HAP-1 (cell line): ENCODE data around the gene SLC9A1.
"Not testable (repeated sequence)": the region's sequence is repeated elsewhere in the genome, so short reads cannot be mapped to it uniquely, and the experiment has no call there.

Experiments
- DNase-seq, 2 experiments: peaks; one replicate each; pipeline ENCODE4 v3.0.0-alpha.2; 2016 to 2020; ENCODE audit warnings: low spot score in 2 of 2
- H3K27me3 ChIP-seq: fragments of 250-450 bp; sonication (Bioruptor Pico); 2 replicates; pipeline ENCODE4 v1.5.1; 2020; ENCODE audit warnings: low read depth, mild to moderate bottlenecking, moderate library complexity
- H3K36me3 ChIP-seq: fragments of 250-450 bp; sonication (Bioruptor Pico); replicated peaks from 2 replicates; pipeline ENCODE4 v1.5.1; 2020; ENCODE audit warnings: mild to moderate bottlenecking
- H3K4me1 ChIP-seq: fragments of 250-450 bp; sonication (Bioruptor Pico); 2 replicates; pipeline ENCODE4 v1.5.1; 2020; ENCODE audit warnings: mild to moderate bottlenecking
- H3K4me3 ChIP-seq: fragments of 250-450 bp; sonication (Bioruptor Pico); 2 replicates; pipeline ENCODE4 v1.5.1; 2020; ENCODE audit warnings: mild to moderate bottlenecking, moderate library complexity
- H3K9me3 ChIP-seq: fragments of 250-450 bp; sonication (Bioruptor Pico); 2 replicates; pipeline ENCODE4 v1.5.1; 2020; ENCODE audit warnings: mild to moderate bottlenecking, moderate library complexity
- in situ Hi-C: fragments of 300-500 bp; cut with MboI; formaldehyde crosslinking; loops from 3 replicates; pipeline ENCODE4 v1.14.3; 2020; ENCODE audit warnings: low sequenced_read_pairs, inconsistent platforms, mixed read lengths

Gene SLC9A1

DNA sequence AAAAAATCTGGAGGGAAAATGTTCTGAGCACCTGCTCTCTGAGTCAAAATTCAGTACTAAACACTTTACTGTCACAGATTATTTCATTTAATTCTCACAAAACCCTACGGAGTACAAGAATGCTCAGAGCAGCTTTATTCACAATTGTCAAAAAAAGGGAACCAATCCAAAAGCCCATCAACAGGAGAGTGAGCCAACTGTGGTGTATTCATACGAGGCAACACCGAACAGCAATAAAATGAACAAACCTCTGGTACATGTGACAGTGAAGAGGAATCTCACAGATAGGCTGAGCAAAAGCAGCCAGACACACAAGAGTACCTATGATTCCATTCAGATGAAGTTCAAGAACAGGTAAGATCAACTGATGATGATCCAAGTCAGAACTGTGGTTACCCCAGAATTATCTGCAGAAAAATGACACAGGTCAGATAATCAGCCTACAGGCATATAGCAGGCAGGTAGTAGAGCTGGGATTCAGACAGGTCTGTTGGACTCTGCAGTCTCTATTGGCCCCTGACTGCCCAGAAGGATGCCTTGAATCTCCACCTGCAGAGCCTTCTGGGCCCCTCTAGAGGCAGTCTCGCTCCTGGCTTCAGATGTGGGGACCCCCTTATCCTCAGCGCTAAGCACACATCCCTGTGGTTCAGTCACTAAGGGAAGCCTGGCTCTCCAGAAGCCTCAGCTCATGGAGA, 19.2 kb downstream of the SLC9A1 start:
- Histone ChIP-seq H3K4me3 (no peak overlapping the region), H3K4me1 (no peaks in the 10 kb centered on the region), H3K27me3 (no peaks in the 10 kb centered on the region), H3K36me3 (no peaks in the 10 kb centered on the region), H3K9me3 (no peaks in the 10 kb centered on the region)
- no peak for DNase-seq
- in situ Hi-C loops: no loop called here

DNA sequence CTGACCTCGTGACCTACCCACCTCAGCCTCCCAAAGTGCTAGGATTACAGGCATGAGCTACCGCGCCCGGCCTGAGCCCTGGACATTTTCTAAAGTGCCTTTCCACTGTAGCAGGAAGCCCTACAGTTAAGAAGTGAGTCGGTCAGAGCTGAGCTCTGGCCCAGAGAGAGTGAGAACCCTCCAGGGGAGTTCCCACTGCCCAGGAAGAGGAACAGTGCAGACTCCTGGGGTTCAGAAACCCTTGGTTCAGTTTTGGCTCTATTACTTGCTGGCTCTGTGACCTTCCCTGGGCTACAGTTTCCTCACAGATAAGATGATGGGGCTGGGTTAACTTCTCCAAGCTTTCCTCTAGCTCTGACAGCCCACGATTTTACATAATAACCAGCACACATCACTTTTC, 20.9 kb downstream of the SLC9A1 start:
- Histone ChIP-seq H3K4me1 (no peaks in the 10 kb centered on the region), H3K4me3 (no peak overlapping the region), H3K36me3 (no peaks in the 10 kb centered on the region), H3K27me3 (no peaks in the 10 kb centered on the region), H3K9me3 (no peaks in the 10 kb centered on the region)
- DNase-seq: no peak
- in situ Hi-C loops: no loop called here

DNA sequence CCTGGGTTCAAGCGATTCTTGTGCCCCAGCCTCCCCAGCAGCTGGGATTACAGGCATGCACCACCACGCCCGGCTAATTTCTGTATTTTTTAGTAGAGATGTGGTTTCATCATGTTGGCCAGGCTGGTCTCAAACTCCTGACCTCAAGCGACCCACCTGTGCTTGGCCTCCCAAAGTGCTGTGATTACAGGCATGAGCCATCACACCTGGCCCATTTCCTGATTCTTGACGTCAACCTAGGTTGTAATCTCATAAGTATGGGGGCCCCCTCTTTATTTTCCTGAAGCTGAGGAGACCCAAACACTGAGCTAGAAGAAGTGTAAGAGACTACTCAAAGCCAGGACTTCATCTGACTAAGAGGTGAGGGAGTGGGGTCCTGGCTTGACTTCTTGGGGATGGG, 21.8 kb downstream of the SLC9A1 start:
- no peaks in the 10 kb centered on the region for H3K9me3 ChIP-seq
- no peaks in the 10 kb centered on the region for H3K36me3 ChIP-seq
- H3K4me3 ChIP-seq: no peak overlapping the region
- no peaks in the 10 kb centered on the region for H3K4me1 ChIP-seq
- in situ Hi-C loops: no loop called here
- DNase-seq: no peak
- H3K27me3 ChIP-seq: no peaks in the 10 kb centered on the region

DNA sequence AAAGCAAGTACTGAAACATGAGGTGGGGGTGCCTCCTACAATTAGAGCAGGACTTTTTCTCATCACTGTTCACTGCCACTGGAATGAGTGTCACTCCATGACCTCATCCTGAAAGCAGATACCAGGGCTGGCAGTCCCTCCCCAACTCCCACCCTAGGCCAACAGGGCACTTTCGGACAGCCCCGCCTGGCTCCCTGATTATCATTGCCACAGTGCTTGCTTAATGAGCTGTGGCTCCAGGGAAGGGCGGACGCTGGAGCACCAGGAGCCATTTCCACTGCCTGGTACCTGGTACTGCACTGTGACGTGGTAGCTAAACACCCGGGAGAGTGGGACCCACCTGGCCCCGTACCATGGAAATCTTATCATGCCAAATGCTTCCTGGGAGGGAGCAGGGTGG, 22.3 kb downstream of the SLC9A1 start:
- H3K36me3 ChIP-seq: no peaks in the 10 kb centered on the region
- no peaks in the 10 kb centered on the region for H3K9me3 ChIP-seq
- no peaks in the 10 kb centered on the region for H3K27me3 ChIP-seq
- DNase-seq: no peak
- no peak overlapping the region for H3K4me3 ChIP-seq
- H3K4me1 ChIP-seq: no peaks in the 10 kb centered on the region
- in situ Hi-C loops: no loop called here

DNA sequence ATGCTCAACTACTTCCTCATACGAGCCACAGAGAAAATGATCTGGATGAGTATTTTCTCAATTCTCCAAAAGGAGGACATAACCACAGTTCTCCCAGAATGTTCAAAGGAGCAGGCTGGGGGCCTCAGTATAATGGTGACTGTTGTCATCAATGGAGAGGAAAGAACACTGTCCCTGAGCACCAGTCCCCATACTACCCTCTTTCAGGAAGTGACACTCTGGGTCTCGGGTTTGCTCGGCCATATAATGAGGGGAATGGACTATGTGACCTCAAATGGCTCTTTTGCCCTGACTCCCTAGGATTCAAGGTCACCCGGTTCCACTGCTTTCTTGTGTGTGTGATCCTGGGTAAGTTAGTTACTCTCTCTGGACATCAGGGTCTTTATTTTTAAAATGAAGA, 22.8 kb downstream of the SLC9A1 start:
- Histone ChIP-seq H3K36me3 (no peaks in the 10 kb centered on the region), H3K4me1 (no peaks in the 10 kb centered on the region), H3K27me3 (no peaks in the 10 kb centered on the region), H3K9me3 (no peaks in the 10 kb centered on the region), H3K4me3 (no peak overlapping the region)
- DNase-seq: no peak
- in situ Hi-C loops: no loop called here

DNA sequence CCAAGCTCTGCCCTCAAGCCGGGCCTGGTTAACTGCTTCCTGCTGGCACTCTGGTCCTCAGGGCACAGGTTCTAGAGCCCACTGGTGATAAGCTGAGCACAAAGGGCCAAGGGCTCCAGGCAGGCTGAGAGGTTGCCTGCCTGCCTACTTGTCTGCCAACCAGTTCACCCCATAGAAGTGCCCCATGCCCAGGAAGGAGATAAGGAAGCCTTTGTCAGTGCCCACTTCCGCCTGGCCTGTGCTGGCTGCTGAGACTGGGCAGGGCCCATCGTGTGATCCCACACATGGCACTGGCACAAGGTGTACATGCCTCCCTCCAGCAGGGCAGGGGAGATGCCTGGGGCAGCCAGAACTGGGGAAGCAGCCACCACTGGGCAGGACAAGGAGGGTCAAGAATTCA, 24.1 kb downstream of the SLC9A1 start:
- Histone ChIP-seq H3K4me1 (no peaks in the 10 kb centered on the region), H3K4me3 (no peak overlapping the region), H3K27me3 (no peaks in the 10 kb centered on the region), H3K36me3 (no peaks in the 10 kb centered on the region), H3K9me3 (no peaks in the 10 kb centered on the region)
- in situ Hi-C loops: no loop called here
- DNase-seq: no peak

DNA sequence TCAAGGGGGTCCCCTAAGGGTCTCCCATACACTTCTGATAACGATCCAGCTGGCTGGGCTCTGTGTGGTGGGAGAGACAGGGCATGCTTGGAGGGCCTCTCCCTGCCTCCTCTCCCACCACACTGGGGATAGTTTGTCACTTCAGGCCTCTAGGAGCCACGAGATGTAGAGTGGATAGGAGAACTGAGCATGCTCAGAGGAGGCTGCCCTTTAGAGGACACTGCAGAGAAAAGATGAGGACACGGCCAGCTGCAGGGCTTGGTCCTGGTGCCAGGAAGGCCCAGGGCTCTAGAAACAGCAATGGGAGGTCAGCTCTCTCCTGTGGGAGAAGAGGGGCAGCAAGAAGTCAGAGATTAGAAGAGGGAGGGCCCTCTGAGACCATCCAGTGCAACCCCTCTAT, 25.7 kb downstream of the SLC9A1 start:
- H3K4me3 ChIP-seq: no peak overlapping the region

DNA sequence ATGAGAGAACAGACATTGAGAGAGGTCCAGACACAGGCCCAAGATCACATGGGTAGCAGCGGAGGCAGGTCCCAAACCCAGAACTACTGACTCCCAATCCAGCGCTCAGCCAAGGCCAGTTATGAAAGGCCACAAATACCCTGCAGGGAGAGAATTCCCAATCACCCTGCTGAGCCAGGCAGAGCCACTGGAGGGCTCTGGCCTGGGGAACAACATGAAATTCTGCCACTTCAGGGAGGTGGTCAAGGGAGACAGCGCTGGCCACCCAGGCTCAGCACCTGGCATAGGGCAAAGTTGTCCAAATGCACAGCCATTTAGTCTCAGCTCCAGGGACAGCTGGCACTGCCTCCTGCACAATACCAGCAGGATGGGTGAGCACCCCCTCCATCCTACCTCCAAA, 27.5 kb downstream of the SLC9A1 start:
- Histone ChIP-seq H3K27me3 (no peaks in the 10 kb centered on the region), H3K36me3 (no peaks in the 10 kb centered on the region), H3K9me3 (no peaks in the 10 kb centered on the region), H3K4me1 (no peaks in the 10 kb centered on the region), H3K4me3 (no peak overlapping the region)
- DNase-seq: no peak
- in situ Hi-C loops: no loop called here

More for the DNA sequence above, 25.7 kb downstream of the SLC9A1 start:
- Histone ChIP-seq H3K36me3 (no peaks in the 10 kb centered on the region), H3K27me3 (no peaks in the 10 kb centered on the region), H3K9me3 (no peaks in the 10 kb centered on the region), H3K4me1 (no peaks in the 10 kb centered on the region)
- in situ Hi-C loops: no loop called here
- DNase-seq: no peak

DNA sequence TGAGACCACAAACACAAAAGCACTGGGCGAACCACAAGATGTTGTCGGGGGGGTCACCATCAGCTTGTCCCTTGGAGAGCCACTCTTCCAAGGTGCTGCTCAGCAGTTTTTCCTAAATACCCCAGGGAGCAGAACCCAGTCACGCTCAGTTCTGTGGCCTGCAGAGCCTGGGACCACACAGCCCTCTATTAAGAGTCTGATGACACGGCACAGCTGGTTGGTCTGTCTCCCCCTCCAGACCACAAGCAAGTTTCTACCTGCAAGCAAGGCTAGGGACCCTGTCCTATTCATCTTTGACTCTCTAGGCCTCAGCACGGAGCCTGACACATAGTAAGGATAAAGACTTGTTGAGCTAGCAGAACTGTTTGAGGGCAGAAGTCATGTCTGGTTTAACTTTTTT, 28.5 kb downstream of the SLC9A1 start:
- Histone ChIP-seq H3K4me1 (no peaks in the 10 kb centered on the region), H3K4me3 (no peak overlapping the region), H3K27me3 (no peaks in the 10 kb centered on the region), H3K9me3 (no peaks in the 10 kb centered on the region), H3K36me3 (no peaks in the 10 kb centered on the region)
- in situ Hi-C loops: no loop called here
- DNase-seq: no peak

DNA sequence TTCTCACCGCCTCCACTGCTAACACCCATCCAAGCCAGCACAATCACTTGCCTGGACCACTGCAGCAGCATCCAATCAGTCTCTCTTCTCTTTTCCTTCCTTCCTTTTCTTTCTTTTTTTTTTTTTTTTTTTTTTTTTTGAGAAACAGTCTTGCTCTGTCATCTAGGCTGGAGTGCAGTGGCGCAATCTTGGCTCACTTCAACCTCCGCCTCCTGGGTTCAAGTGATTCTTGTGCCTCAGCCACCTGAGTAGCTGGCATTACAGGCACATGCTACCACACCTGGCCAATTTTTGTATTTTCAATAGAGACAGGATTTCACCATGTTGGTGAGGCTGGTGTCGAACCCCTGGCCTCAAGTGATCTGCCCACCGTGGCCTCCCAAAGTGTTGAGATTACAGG, 29.8 kb downstream of the SLC9A1 start:
- H3K9me3 ChIP-seq, H3K4me3 ChIP-seq, in situ Hi-C loops, DNase-seq, H3K27me3 ChIP-seq, H3K4me1 ChIP-seq, H3K36me3 ChIP-seq: not testable (repeated sequence)

DNA sequence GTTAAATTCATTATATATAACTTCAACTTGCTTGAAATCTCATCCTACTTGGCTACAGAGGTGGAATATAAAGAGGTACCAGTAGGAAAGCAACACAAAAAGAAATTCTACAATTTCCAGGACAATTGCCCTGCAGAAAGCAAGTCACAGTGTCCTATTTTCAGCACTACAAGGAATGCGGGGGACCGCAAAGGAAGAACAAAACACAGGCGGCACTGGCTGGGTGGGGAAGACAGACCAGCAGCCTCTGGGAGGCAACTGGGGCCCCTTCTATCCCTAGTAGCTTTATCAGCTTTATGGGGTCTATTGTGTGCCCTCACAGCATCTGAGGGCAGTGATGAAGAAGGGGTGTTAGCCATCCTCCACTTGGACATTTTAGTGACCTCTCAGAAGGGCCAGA, 30.5 kb downstream of the SLC9A1 start:
- in situ Hi-C loops: no loop called here
- Histone ChIP-seq H3K4me3 (no peak overlapping the region), H3K4me1 (no peaks in the 10 kb centered on the region), H3K36me3 (no peaks in the 10 kb centered on the region), H3K9me3 (no peaks in the 10 kb centered on the region), H3K27me3 (no peaks in the 10 kb centered on the region)
- no peak for DNase-seq

DNA sequence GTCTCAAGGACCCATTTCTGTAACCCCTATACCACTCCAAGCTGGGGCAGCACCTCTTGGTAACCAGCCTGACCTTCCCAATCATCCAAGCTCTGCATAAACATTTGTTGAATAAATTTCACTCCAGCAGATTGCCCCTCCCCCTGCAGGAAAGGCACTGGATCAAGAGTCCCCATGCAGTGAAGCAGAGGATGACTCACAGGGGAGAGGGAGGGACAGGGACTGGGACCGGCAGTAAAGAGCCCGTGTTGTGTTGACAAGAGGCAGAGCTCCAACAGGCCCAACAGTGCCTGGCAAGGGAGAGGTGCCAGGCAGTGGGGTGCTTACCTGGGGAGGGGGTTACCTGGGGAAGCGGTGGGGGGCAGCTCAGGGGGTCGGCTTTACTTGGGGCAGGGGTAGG, 32.3 kb downstream of the SLC9A1 start:
- H3K4me1 ChIP-seq: no peaks in the 10 kb centered on the region
- H3K36me3 ChIP-seq: no peaks in the 10 kb centered on the region
- DNase-seq: no peak
- no peak overlapping the region for H3K4me3 ChIP-seq
- in situ Hi-C loops: no loop called here
- H3K27me3 ChIP-seq: no peaks in the 10 kb centered on the region
- no peaks in the 10 kb centered on the region for H3K9me3 ChIP-seq

DNA sequence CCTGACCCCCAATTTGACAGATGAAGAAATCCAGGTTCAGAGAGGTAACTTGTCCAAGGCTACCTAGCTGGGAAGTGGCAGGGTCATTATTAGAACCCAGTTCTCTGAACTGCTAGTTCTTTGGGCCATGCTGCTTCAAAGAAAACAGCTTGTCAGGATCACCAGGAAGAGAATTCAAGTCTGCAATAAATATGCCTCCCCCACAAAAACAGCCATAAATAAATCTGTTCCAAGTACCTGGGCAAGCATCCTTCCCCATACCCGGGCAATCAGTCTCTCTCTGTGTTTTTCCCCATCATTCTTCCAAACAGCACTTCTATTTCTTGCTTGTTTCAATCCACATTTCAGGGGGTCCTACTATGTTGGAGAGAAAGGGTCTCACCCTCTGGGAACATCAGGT, 34.1 kb downstream of the SLC9A1 start:
- in situ Hi-C loops: no loop called here
- H3K27me3 ChIP-seq: no peaks in the 10 kb centered on the region
- DNase-seq: no peak
- no peaks in the 10 kb centered on the region for H3K36me3 ChIP-seq
- no peaks in the 10 kb centered on the region for H3K4me1 ChIP-seq
- no peaks in the 10 kb centered on the region for H3K9me3 ChIP-seq
- no peak overlapping the region for H3K4me3 ChIP-seq

DNA sequence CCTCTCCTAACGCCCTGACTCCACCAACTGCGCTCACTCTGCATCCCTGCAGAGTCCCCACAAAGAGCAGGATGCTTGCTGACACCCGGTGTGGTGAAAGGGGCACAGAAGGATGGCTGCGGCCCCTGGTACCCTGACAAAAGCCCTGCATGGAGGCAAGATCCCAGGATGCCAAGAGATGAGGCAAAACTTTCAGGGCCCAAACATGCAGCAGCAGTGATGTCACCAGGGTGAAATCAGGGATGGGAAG, 36.6 kb downstream of the SLC9A1 start:
- Histone ChIP-seq H3K27me3 (no peaks in the 10 kb centered on the region), H3K4me1 (no peaks in the 10 kb centered on the region), H3K9me3 (no peaks in the 10 kb centered on the region), H3K4me3 (no peak overlapping the region), H3K36me3 (no peaks in the 10 kb centered on the region)
- no peak for DNase-seq
- in situ Hi-C loops: no loop called here

DNA sequence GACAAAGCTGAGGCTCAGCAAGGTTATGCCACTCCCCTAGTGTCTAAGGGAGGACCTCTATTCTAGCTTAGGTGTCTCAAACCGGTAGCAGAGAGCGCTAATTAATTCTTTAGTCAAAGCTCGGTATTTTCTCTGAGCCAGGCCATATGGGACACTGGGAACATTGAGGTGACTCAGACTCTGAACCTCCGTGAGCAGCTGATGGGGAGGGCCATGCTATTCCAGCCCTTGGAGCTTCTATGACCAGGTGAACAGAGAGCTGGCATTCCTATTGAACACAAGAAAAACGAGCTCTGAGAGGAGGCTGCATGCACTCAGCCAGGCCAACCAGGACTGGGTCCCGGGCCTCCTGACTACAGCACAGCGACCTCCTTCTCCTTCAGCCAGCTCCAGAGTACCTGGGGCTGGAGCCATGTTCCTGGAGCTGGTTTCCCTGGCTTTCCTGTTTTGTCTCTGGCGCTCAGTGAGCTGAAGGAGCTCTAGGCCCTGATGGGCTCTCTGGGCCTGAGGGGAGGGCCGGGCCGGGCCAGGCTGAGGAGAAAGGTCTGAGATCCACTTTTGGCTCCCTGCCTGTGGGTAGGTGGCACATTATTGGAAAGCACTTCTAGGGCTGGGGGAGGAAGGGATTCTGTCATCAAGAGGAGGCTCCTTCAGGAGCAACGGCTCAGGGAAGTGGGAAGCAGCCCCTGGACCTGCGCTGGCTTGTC, 37.0 kb downstream of the SLC9A1 start:
- H3K36me3 ChIP-seq: no peaks in the 10 kb centered on the region
- no peaks in the 10 kb centered on the region for H3K9me3 ChIP-seq
- H3K4me1 ChIP-seq: no peaks in the 10 kb centered on the region
- DNase-seq: no peak
- H3K27me3 ChIP-seq: no peaks in the 10 kb centered on the region
- H3K4me3 ChIP-seq: no peak overlapping the region
- in situ Hi-C loops: no loop called here
